GM19463 (cell line): Measurements from ENCODE around the gene TMEM150B.

Source experiments
- ATAC-seq: cut with Tn5 transposase; IDR thresholded peaks from one replicate; pipeline ENCODE4 v1.9.1; 2021; ENCODE audit warnings: mild to moderate bottlenecking, moderate library complexity; ENCODE audit not compliant: unreplicated experiment

TMEM150B gene

GRCh38 chr19:55279770-55280643 lies 45.1 kb downstream of the TMEM150B start, which contains the start of gene HSPBP1:
TSS of gene HSPBP1 (minus strand) at chr19:55280110. CDS start at chr19:55279608, 502 bp downstream.
- peak; percentile 81 for ATAC-seq

GRCh38 chr19:55279340-55279739 lies 45.8 kb downstream of the TMEM150B start:
- ATAC-seq, result no peak

GRCh38 chr19:55278391-55279135 lies 46.6 kb downstream of the TMEM150B start:
- ATAC-seq, result no peak

- ATAC-seq, result no peak
Observed at GRCh38 chr19:55277494-55277893, 47.6 kb downstream of the TMEM150B start.

- no peak for ATAC-seq
Observed at GRCh38 chr19:55276720-55277430, 48.3 kb downstream of the TMEM150B start.

GRCh38 chr19:55275851-55276719 lies 49.1 kb downstream of the TMEM150B start:
- no peak for ATAC-seq

- no peak for ATAC-seq
Observed at GRCh38 chr19:55273978-55274707, 51.0 kb downstream of the TMEM150B start.

GRCh38 chr19:55272142-55272541 lies 53.0 kb downstream of the TMEM150B start:
- ATAC-seq, result no peak

- no peak for ATAC-seq
Observed at GRCh38 chr19:55270172-55270942, 54.8 kb downstream of the TMEM150B start.

- ATAC-seq, result no peak
Observed at GRCh38 chr19:55269299-55269698, 55.8 kb downstream of the TMEM150B start.

- no peak for ATAC-seq
Observed at GRCh38 chr19:55266840-55267239, 58.3 kb downstream of the TMEM150B start.

- no peak for ATAC-seq
Observed at GRCh38 chr19:55266404-55266803, 58.7 kb downstream of the TMEM150B start.

GRCh38 chr19:55265723-55266386 lies 59.3 kb downstream of the TMEM150B start:
- ATAC-seq, result no peak

GRCh38 chr19:55265173-55265572 lies 60.0 kb downstream of the TMEM150B start:
- ATAC-seq, result no peak

- no peak for ATAC-seq
Observed at GRCh38 chr19:55264531-55264930, 60.6 kb downstream of the TMEM150B start.
